IPS-18c (cell line): ENCODE results near the gene ALAS1.

Experiments
- H3K4me3 ChIP-seq: 2 replicates; pipeline ENCODE4 v1.7.0; 2013; ENCODE audit warnings: low read depth, mild to moderate bottlenecking, low read length, moderate library complexity; ENCODE audit not compliant: insufficient read depth
- H3K9me3 ChIP-seq: one replicate; pipeline ENCODE4 v1.6.1; 2013; ENCODE audit warnings: mild to moderate bottlenecking, low read length, moderate library complexity; ENCODE audit not compliant: control insufficient read depth, insufficient read depth

ALAS1 gene

DNA sequence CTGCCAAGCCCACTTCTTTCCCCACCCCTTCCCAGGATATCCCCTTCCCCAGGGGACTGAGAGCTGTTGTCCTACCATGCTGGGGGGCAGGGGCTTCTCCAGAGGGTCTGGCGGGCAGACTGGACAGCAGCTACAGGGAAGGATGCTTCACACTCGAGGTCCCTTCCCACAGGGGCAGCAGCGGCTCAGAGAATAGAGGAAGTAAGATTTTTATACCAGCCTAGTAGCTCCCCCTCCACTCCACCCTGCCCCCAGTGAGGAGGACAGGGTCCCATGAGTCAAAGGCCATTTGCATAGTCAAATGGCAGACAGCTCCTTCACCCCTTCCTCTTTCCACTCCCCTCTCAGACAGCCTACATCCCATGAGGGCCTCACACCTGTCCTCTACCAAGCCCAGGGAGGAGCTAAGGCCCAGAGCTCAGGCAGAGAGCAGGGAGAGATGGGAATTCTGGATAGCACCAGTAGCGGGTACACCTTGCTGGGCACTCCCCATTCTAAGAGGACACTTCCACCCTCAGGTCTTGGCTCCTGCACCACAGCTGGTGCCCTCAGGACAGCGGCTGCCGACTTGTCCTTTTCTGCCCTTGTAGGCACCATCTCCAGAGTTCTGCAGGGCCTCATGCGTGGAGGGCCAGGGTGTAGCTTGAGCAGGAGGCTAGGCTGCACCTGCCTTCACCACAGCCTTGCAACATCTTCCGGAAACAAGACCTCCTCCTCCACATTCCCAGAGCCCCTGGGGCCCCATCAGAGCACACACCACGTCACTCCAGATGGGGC, 27.7 kb downstream of the ALAS1 start, which contains the start of gene TLR9:
Gene TLR9, minus strand, starts transcription at position 194 of the 777 bp plus-strand sequence. Its CDS starts 116 bp downstream, at position 78.
- Histone ChIP-seq H3K4me3 (no peak within 1 kb of the TSS), H3K9me3 (peaks cover 2% of the 10 kb centered on the region)

- H3K4me3 ChIP-seq, result no peak overlapping the region
- H3K9me3 ChIP-seq, result peaks cover 2% of the 10 kb centered on the region
Measured at GRCh38 chr3:52226229-52226817, 28.4 kb downstream of the ALAS1 start.

- no peak overlapping the region for H3K4me3 ChIP-seq
- peaks cover 2% of the 10 kb centered on the region for H3K9me3 ChIP-seq
Measured at GRCh38 chr3:52227117-52227516, 29.2 kb downstream of the ALAS1 start.

DNA sequence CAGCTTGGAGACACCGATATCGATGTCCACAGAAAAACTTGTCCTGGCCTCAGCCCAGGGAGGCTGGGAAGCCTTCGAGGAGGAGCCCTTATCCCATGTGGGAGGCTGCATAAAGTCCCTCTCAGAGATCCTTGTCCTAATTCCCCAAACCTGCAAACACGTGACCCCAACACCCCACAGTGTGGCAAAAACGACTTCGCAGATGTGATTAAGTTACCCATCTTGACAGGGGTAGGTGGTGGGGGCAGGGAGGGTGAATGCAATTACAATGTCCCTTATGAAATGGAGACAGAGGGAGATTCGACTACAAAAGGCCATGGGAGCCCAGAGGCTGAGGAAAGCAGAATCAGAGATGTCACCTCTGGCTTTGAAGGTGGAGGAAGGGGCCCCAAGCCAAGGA, 29.8 kb downstream of the ALAS1 start:
- peaks cover 2% of the 10 kb centered on the region for H3K9me3 ChIP-seq
- no peak overlapping the region for H3K4me3 ChIP-seq

DNA sequence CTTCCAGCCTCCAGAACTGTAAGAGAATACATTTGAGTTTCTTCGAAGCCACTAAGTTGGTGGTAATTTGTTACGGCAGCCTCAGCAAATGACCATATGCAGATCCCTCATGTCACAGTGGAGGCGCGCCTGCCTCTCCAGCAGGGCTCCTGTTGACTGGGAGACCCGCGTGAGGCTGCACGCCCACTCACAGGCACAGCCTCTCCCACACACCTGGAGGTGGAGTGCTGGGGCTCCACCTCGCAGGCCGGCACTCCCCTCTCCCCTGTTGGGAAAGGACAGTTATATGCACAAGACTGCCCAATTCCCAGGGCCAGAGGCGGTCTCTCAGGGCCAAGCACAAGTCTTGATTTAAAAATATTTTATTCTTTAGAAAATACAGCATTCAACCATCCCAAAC, 30.3 kb downstream of the ALAS1 start:
- Histone ChIP-seq H3K4me3 (no peak overlapping the region), H3K9me3 (no peaks in the 10 kb centered on the region)

DNA sequence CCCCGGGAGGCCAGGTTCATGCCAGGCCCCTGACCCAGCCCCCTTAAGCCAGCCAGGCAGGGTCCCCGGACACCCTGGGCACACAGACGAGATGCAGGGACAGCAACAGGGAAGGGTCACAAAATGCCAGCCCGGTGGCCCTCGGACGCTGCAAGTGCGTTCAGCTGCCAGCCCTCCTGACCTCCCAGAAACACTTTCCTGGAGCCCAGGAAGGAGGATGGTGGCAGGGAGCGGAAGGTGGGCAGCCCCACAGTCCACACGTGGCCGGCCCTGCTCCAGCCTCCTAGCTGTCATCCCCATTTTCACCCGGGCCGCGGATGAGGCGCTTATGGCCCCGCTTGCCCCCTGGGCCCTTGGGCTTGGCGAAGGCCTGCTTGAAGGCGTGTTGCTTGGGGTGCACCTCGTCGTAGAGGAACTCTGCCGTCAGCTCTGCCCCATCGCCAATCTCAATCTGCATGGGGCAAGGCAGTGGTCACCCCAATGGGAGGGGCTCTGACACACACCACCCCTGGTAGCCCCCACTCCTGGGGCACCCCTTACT, 30.9 kb downstream of the ALAS1 start:
- H3K9me3 ChIP-seq, result no peaks in the 10 kb centered on the region
- H3K4me3 ChIP-seq, result no peak overlapping the region

GRCh38 chr3:52229656-52230055, 31.7 kb downstream of the ALAS1 start:
- Histone ChIP-seq H3K4me3 (no peak overlapping the region), H3K9me3 (no peaks in the 10 kb centered on the region)

- no peak overlapping the region for H3K4me3 ChIP-seq
- no peaks in the 10 kb centered on the region for H3K9me3 ChIP-seq
Measured at GRCh38 chr3:52230461-52230860, 32.5 kb downstream of the ALAS1 start.

DNA sequence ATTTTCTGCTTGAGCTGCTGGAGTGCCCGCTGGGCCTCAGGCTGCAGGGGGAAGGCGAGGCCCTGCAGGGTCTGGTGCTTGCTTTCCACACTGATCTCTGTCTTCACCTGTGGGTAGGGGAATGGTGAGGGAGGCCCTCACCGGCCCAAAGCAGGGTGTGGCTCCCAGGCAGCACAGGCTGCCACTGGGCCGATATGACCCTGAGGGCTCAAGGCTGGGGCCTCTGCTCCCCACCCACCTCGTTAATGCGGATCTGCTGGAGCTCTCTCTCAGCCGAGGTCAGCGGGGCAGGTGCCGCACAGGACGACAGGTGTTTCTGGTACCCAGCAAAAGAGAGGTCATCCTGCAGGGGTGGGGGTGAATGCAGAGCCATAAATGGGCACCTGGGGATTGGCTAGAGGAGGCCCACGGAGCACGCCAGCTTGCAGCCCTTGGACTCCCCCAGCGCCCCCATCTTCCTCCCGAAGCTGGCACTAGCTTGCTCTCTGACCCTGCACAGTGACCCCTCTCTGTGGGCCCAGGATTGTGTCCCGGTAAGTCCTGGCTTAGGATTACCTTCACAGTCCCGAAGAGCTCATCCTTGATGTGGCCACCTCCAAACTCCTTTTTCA, 33.0 kb downstream of the ALAS1 start:
- no peaks in the 10 kb centered on the region for H3K9me3 ChIP-seq
- H3K4me3 ChIP-seq, result no peak overlapping the region

DNA sequence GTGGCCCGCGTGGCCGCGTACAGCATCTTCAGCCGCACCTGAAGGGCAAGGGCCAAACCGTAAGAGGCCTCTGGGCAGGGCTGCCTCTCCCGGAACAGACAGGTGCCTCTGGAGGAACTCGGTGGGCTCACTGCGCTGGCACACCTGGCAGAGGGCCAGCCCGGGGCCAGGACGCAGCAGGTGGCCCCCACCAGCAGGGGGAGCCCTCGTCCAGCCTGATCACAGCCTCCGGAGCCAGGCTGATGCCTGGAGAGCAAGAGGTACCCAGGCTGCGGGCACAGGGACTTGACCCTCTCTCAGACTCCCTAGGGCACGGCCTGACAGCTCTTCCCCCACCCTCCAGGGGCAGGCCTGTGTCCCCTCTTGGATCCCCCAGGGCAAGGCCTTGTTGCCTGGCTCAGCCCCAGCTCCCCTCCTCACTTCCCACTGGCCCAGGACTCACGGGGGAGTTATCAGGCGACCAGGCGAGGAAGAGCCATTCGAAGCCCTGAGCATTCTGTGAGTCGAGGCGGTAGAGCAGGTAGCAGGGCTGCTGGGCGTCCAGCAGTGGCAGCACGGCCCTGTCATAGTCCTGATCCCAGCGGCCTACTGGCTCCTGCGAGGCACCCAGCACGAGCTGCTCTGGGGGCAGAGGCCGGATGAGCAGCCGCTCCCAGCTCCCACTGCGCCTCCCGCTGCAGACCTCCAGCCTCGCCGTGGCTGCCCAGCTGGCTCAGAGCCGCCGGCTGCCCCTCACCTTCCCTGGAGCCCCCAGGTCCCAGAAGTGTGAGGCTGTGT, 33.7 kb downstream of the ALAS1 start:
- H3K4me3 ChIP-seq, result no peak overlapping the region
- no peaks in the 10 kb centered on the region for H3K9me3 ChIP-seq

DNA sequence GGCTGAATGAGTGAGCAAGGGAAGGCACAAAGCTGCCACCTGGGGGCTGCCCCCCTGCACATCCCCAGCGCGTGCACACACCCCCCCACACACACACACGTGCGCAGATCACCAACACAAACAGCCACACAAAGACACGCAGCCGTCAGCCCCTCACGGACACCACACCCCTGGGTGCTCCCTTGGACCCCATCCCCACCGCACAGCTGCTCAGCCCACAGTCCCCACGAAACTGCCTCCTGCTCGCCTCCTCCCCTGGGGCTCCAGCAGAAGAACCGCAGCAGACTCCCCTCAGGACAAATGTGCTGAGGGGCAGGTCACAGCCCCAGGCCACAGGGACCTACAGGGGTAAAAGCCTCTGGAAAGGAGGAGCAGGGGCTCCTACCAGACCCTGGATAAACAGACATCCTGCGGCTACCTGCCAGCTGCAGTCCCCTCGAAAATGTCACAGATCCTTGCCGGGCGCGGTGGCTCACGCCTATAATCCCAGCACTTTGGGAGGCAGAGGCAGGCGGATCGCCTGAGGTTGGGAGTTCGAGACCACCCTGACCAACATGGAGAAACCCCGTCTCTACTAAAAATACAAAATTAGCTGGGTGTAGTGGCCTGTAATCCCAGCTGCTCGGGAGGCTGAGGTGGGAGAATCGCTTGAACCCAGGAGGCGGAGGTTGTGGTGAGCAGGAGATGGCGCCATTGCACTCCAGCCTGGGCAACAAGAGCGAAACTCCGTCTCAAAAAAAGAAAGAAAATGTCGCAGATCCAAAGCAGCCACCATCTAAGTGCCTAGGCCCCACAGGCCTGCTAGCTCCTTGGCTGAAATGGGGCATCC, 34.5 kb downstream of the ALAS1 start:
- no peaks in the 10 kb centered on the region for H3K9me3 ChIP-seq
- no peak overlapping the region for H3K4me3 ChIP-seq

- no peak overlapping the region for H3K4me3 ChIP-seq
- no peaks in the 10 kb centered on the region for H3K9me3 ChIP-seq
Measured at GRCh38 chr3:52233108-52233591, 35.2 kb downstream of the ALAS1 start.

DNA sequence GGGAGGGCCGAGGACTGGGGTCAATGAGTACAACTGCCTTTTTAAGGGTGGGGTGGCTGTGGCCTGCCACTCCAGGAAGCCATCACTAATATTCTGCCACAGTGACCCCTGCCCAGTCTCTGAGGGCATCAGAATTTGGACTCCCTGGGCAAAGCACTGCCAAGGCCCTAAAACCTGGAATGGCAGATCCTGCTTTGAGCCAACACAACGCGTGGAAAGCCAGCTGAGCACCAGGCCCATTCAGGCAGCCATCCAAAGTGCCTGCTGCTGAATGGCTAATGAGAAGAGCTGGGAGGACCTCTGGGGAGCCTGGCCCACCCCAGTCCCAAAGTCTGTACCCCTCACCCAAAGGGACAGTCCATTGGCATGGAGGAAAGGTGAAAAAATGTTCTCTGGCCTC, 36.0 kb downstream of the ALAS1 start:
- Histone ChIP-seq H3K9me3 (no peaks in the 10 kb centered on the region), H3K4me3 (no peak overlapping the region)

DNA sequence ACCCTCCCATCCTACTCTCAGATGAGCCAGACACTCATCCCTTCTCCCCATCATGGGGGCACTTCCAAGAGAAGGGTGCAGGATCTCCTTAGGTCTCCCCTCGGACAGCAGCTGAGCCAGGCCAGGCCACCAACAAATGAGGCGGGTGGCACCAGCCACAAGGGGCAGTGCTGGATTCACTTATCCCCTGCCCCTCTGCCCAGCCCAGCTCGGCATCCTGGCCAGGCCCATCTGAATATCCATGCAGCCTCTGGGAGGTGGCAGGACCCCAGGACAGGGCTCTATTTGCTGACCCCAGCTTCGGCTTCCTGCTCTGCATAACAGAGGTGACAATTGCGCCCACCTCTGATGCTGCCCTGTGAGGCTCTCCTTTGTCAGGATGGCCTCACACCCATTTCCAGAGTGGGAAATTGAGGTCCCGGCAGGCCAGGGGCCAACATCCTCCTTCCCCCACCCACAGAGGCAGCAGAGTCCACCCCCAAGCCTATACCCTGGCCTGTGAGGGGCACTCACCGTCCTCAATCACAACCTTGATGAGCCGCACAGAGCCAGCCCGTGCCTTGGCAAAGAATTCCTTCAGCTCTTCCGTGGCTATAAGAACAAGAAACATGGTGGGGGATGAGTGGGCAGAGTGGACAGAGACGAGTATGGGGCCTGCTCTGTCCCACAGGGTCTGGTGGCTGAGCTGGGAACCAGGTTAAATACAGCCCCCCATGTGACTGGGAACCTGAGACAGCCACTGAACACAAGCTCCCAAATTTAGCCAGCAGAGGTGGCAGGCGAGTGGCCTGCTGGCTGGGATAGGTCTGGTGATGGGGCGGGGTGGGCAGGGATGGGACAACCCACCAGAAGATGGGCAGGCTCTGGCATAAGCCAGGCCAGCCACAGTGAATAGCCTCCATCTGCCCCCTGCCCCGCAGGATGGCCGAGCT, 36.8 kb downstream of the ALAS1 start:
- Histone ChIP-seq H3K4me3 (no peak overlapping the region), H3K9me3 (no peaks in the 10 kb centered on the region)

- no peak overlapping the region for H3K4me3 ChIP-seq
Measured at GRCh38 chr3:52236424-52236886, 38.5 kb downstream of the ALAS1 start.

More at GRCh38 chr3:52236424-52236886, 38.5 kb downstream of the ALAS1 start:
- no peaks in the 10 kb centered on the region for H3K9me3 ChIP-seq
